Left cardiac atrium (tissue), 4 donors: ENCODE measurements around the gene PUS1. TPM values are rescaled to one million over a fixed set of nuclear protein-coding genes. Genes with fewer than 3 reads are reported as not detected.
A peak's percentile ranks its signal among the peaks of the same experiment; 100 is the strongest.

ENCODE experiments used
- ATAC-seq, 2 donors: fragments of 200-7000 bp; cut with Tn5 transposase; one replicate each; pipeline ENCODE4 v1.9.1; 2020; ENCODE audit warnings: mild to moderate bottlenecking in 2 of 2, moderate library complexity in 2 of 2
- DNase-seq: peaks from one replicate; pipeline ENCODE4 v3.0.0-alpha.2; 2020
- intact Hi-C, 2 donors: fragments of 100-400 bp; cut with DNase I; formaldehyde crosslinking; loops; one replicate each; pipeline versions ENCODE4 v1.14.1 to v1.15.1; 2022 to 2023
- total RNA-seq, 2 donors: library from RNA; stranded (reverse); fragmentation: NEBNext Ultra II Directional; extraction: Animal tissue kit (Norgen Biotek cat#: 25700); gene quantifications; one replicate each; pipeline ENCODE4 v1.2.1, GENCODE V29; 2021
- donor health status: DM: no; HTN: yes; CAD: no.
- donor health status: DM: no; HTN: yes; CAD: no; lungs with severe emphysema.
- donor health status: DM: yes; HTN: yes; CAD: no.
- donor health status: Dilated cardiomyopathy.

Gene PUS1
- total RNA-seq, 2 donors from 2014 or later: 7.7 to 19.2 TPM

DNA sequence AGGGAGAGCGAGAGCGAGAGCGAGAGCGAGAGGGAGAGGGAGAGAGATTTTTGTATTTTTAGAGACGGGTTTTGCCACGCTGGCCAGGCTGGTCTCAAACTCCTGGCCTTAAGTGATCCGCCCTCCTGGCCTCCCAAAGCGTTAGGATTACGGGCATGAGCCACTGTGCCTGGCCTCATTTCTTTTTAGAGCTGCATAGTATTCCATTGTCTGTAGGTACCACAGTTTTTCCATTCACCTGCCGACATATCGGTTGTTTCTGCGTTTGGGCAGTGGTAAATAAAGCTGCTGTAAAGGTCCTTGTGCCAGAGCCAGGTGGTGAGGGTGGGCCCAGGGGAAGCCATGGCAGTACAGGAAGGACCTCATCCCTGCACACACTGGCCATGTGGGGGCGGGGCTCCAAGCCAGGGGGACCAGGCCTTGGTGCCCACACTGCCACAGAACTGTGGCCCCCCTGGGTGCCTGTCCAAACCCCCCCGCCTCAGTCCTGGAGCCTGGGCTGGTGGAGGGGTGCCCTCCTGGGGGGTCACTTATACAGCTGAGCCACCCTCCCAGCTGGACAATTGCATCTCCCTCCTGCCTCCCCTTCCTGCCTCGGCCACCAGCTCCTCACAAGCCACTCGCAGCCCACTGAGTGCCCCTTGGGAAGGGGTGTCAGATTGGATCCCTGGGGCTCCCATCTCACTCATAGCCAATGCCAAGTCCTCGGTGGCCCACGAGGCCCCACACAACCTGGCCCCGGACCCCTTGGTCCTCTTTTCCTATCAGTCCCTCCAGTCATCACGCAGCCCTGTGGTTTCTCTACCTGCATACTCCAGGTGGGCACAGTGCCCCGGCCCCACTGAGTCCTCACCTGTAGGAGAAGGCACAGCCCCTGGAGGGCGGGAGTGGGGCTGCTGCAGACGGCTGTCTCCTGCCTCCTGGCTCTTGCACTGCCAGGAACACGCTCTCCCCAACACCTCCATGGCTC lies 1.7 kb upstream of the PUS1 start:
- DNase-seq (peak; percentile 25), ATAC-seq (no peak)
- intact Hi-C loops: no loop called here

DNA sequence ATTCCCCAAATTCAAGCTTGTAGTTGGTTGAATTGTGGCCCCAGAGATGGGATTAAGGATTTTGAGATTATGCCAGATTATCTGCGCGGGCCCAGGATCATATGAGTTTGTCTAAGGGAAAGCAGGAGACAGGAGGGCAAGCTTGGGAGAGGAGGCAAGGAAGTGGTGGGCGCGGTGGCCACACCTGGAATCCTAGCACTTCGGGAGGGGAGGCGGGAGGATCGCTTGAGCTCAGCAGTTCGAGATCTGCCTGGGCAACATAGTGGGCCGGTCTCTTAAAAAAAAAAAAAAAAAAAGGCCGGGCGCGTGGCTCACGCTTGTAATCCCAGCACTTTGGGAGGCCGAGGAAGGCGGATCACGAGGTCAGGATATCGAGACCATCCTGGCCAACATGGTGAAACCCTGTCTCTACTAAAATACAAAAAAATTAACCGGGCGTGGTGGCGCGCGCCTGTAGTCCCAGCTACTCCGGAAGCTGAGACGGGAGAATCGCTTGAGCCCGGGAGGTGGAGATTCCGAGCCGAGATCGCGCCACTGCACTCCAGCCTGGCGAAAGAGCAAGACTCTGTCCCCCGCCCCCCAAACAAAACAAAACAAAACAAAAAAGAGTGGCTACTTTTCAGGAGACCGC lies 881 bp upstream of the PUS1 start:
- DNase-seq: no peak
- intact Hi-C loops: no loop called here
- ATAC-seq: peak; percentile 13

DNA sequence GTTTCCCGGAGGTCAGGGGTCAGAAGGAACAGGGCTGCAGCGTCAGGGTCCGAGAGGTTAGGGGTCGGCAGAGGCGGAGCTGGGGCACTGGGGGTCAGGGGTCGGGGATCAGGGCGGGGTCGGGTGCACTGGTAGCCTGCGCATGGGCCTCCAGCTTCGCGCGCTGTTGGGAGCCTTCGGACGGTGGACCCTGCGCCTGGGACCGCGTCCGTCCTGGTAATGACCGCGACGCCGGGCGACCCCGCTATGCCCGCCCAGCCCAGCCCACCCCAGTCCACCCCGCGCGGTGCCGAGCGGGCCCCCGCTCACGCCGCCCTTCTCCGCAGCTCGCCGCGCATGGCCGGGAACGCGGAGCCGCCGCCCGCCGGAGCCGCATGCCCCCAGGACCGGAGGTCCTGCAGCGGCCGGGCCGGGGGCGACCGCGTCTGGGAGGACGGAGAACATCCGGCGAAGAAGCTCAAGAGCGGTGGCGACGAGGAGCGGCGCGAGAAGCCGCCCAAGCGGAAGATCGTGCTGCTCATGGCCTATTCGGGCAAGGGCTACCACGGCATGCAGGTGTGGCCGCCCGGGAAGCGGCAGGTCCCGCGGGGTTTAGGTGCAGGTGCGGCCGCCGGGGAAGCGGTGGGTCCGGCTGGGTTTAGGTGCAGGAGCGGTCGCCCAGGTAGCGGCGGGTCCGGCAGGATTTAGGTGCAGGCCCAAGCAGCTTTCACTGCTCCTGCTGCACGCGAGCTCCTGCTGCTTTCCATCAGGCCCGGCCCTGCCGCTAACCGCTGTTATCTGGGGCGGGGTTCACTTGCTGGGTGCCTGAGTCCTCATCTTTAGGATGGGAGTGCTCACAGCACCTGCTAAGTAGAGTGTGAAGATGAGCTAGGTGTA lies 743 bp downstream of the PUS1 start:
- DNase-seq (no peak), ATAC-seq (peak; percentile 2 to 14)
- intact Hi-C loops: no loop called here

DNA sequence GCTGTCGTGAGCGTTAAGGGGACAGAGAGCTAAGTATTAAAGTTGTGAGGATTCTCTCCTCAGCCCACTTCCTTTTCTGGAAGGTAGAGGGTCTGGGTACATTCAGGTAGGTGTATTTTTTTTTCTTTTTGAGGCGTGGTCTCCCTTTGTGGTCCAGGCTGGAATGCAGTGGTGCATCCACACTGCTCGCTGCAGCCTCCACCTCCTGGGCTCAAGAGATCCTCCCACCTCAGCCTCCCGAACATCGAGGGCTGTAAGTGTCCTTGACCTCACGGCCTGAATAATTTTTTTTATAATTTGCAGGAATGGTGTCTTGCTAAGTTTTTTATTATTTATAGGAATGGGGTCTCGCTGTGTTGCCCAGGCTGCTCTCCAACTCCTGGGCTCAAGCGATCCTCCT lies 1.4 kb downstream of the PUS1 start:
- intact Hi-C loops: no loop called here
- ATAC-seq (no peak), DNase-seq (no peak)

DNA sequence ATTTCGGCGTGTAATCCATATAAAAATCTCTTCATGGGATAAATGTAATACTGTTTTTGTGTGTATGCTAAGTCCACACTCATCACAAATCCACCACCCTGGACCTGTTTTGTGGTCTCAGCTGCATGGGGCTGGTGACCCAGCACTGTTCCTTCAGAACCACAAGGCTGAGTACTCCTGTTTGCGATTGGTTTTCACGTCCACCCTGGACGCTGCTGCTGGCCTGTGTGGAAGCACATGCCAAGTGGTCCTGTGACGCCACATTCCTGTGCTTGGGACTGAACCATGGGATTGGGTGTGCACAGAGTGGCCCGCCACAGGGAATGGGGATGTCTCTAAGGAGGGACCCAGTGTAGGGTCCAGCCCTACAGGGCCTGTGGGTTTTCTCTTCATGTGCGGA lies 4.3 kb downstream of the PUS1 start:
- DNase-seq: no peak
- ATAC-seq: no peak
- intact Hi-C loops: no loop called here

DNA sequence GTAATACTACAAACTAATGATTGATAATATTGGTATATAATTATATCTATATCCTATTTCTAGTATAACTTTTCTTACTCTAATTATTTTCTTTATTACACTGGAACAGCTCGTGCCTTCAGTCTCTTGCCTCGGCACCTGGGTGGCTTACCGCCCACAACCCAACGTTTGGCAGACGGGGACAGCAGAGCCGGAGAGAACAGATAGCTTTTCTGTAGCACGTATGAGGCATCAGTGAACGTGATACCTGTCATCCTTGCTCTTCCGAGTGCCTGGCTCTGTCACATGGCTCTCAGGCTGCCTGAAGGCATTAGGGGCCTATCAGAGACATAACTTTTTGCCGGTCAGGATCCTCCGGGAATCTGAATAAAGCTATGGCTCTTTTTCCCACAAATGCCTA lies 5.5 kb downstream of the PUS1 start:
- DNase-seq (no peak), ATAC-seq (no peak)
- intact Hi-C loops: no loop called here

DNA sequence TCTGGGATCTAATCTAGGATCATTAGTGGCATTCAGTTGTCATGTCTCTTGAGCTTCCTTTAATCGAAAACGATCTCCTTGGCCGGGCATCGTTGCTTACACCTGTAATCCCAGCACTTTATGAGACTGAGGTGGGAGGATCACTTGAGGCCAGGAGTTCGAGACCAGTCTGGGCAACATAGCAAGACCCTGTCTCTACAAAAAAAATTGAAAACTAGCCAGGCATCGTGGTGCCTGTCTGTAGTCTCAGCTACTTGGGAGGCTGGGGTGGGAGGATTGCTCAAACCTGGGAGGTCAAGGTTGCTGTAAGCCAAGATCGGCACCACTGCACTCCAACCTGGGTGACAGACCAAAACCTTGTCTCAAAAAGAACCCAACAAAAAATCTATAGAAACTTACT lies 9.0 kb downstream of the PUS1 start:
- ATAC-seq (no peak), DNase-seq (peak; percentile 3)
- intact Hi-C loops: no loop called here

DNA sequence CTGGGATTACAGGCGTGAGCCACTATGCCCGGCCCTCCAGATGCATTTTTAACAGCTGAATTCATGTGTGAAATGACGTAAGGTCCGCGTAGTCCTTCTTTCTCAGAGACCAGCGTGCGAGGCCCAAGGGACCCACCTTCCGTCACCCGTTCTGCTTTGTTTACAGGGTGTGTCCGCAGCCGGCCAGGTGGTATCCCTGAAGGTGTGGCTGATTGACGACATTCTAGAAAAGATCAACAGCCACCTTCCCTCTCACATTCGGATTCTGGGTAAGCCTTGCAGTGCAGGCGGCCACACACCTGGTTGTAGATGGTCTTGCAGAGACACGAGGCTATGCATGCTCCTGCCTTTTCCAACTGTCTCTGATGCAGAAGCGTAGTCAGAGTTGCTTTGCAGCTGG lies 9.9 kb downstream of the PUS1 start:
- DNase-seq (peak; percentile 11), ATAC-seq (no peak)
- intact Hi-C loops: no loop called here

DNA sequence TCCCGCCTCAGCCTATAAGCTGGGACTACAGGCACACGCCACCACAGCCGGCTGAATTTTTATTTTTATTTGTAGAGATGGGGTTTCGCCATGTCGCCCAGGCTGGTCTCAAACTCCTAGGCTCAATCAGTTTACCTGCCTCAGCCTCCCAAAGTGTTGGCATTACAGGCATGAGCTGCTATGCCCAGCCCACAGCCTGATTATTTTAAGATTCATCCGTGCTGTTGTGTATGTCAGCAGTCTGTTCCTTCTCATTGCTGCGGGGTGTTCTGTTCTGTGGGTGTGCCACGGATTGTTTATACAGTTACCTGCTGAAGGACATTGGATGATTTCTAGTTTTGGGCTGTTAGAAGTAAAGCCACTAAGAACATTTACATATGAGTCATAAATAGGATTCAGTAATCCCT lies 11.1 kb downstream of the PUS1 start:
- intact Hi-C loops: loop anchor here in 1 of 2 donors (10.0 kb wide), 1 partner anchor 105 kb away; no protein-coding TSS in a partner anchor
- no peak for DNase-seq
- no peak for ATAC-seq

DNA sequence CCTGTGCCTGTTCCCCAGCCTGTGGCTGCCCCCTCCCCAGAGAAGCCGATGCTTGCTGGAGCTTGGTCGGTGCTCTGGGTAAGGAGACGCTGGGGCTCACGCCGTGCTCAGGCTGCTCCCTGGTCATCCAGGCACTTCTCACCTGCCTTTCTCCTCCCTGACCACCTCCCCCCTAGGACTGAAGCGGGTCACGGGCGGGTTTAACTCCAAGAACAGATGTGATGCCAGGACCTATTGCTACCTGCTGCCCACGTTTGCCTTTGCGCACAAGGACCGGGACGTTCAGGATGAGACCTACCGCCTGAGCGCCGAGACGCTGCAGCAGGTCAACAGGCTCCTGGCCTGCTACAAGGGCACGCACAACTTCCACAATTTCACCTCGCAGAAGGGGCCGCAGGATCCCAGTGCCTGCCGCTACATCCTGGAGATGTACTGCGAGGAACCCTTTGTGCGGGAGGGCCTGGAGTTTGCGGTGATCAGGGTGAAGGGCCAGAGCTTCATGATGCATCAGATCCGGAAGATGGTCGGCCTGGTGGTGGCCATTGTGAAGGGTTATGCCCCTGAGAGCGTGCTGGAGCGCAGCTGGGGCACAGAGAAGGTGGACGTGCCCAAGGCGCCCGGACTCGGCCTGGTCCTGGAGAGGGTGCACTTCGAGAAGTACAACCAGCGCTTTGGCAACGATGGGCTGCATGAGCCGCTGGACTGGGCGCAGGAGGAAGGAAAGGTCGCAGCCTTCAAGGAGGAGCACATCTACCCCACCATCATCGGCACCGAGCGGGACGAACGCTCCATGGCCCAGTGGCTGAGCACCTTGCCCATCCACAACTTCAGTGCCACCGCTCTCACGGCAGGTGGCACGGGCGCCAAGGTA lies 12.3 kb downstream of the PUS1 start:
- peak; percentile 20 for DNase-seq
- ATAC-seq: no peak
- intact Hi-C loops: loop anchor here in 1 of 2 donors (10.0 kb wide), 1 partner anchor 107 kb away; no protein-coding TSS in a partner anchor

DNA sequence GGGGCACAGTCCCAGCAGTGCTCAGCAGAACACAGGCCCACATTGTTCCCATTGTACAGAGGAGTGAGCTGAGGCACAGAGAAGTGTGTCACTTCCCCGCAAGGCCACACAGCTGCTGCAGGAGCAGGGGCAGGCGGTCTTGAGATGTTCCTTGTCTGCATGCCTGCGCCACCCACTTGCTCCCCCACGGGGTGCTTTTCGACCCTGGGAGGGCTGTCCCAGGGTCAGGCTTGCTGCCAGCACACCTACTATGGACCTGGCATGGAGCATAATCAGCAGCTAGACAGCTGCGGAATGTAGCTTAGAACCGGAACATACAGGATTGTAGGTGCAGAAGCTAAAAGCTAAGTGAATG lies 12.9 kb downstream of the PUS1 start:
- DNase-seq (peak; percentile 6), ATAC-seq (no peak)
- intact Hi-C loops: loop anchor here in 1 of 2 donors (10.0 kb wide), 1 partner anchor 107 kb away; no protein-coding TSS in a partner anchor

DNA sequence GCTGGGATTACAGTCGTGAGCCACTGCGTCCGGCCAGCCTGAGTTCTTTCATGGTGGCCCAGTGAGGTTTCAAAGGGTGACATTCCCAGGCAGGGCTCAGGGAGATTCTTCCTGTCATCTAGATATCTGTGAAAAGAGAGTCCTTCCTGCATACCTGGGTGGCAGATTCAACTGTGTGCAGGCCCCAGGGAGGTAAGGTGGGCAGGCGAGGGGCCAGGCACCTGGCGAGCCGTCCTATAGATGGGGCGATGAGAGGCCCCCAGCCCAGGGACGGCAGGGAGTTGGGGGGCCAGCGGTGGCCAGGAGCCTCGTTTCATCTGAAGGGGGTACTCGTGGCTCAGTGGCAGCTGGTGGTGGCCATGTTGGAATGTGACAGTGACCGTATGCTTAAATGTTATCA lies 13.6 kb downstream of the PUS1 start:
- intact Hi-C loops: loop anchor here in 1 of 2 donors (10.0 kb wide), 1 partner anchor 108 kb away; no protein-coding TSS in a partner anchor
- DNase-seq (peak; percentile 6), ATAC-seq (no peak)

DNA sequence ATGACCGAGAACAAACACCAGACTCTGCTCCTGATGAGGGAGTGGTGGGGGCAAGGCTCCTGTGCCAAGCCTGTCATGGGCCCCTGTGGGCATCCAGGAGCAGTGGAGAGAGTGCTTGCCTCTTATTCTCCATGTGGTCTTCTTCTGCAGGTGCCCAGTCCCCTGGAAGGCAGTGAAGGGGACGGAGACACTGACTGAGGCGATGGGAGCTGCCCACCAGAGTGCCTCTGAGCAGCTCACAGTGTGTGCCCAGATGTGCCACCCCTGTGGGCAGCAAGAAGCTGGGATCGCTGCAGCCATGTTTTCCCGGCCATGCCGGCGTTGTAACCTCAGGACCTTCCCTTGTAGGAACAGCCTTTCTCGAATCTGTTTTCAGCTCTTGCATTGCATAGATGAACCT lies 14.3 kb downstream of the PUS1 start:
- DNase-seq (peak; percentile 14), ATAC-seq (no peak)
- intact Hi-C loops: loop anchor here in 1 of 2 donors (10.0 kb wide), 1 partner anchor 109 kb away; no protein-coding TSS in a partner anchor

DNA sequence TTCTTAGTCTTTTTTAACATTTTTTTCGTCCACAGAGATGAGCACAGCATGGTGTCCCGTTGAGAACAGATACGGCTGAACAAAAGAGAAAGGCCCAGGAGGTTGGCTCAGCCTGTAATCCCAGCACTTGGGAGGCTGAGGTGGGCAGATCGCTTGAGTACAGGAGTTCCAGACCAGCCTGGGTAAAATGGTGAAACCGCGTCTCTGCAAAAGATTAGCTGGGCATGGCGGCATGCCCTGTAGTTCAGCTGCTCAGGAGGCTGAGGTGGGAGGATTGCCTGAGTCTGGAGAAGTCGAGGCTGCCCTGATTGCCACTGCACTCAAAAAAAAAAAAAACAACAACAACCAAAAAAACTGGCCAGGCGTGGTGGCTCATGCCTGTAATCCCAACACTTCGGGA lies 14.8 kb downstream of the PUS1 start:
- DNase-seq (peak; percentile 2), ATAC-seq (no peak)
- intact Hi-C loops: loop anchor here in 1 of 2 donors (10.0 kb wide), 1 partner anchor 109 kb away; no protein-coding TSS in a partner anchor

DNA sequence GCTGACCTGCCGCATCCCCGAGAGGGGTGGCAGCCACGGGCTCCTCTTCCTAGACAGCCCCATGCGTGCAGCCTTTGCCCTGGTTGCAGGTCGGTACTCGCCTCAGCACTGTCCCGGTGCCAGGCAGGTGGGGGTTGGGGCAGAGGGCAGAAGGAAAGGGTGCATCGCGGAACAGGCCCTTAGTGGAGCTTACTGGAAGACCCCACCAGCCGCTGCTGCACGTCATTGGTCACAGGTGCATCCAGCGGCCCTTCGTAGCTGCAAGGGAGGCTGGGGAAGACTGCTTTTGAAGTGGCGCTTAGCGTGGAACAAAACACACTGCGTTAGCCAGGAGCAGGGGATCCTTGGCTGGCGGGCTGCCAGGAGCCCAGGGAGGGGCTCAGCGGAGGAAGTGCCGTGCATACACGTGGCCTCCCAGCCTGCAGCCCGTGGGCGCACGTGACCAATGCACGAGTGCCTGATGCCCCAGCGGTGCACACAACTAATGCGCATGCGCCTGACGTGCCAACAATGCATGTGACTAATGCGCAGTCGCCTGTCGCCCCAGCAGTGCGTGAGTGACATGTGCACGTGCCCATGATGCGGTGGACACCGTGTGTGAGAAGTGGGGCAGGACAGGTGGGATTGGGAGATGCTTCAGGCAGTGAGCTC lies 15.7 kb downstream of the PUS1 start:
- intact Hi-C loops: loop anchor here (5.0 to 10.0 kb wide), 2 partner anchors 47 to 110 kb away; no protein-coding TSS in a partner anchor
- DNase-seq: peak; percentile 22
- ATAC-seq: no peak

DNA sequence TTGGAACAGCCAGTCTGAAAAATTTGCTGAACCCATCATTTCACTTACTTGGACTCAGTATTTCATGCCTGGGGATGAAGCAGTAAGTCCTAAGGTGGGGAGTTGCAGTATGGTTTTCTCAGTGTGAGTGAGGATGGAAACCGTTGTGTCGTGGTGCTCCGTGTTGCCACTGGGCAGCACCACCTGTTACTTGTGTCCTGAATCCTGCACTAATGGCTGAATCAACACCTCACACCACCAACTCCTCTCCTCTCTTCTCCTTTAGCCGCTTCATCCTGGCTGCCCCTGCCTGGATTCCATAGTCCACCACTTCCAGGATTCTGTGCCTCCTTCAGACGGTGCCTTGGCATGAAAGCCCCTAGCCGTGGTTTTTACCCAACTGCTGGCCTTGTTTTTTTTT lies 17.7 kb downstream of the PUS1 start:
- no peak for DNase-seq
- intact Hi-C loops: loop anchor here (5.0 to 10.0 kb wide), 2 partner anchors 49 to 112 kb away; no protein-coding TSS in a partner anchor

DNA sequence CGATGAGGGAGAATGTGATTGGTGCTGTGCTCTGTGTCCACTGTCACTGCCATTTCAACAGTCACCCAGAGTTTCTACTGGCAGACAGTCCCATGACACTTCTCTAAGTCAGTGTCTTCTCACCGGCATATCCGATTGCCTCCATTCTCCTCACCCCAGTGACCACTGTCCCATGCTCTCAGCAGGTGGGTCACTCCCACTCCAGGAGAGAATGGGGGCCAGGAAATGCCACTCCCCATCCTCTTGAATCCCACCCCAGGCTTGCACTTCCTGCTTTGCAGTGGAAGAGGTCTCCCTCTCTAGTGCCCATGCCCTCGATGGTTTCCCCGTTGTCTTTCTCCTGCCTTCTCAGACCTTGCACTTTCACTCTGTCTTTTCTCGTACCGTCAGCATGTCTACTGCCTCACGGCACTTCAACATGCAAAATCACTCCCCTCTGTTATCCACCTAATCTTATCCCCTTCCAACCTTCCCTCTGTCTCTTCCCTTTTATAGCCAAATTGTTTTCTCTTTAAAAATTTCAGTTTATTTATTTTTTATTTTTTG lies 18.5 kb downstream of the PUS1 start:
- intact Hi-C loops: loop anchor here (5.0 to 10.0 kb wide), 2 partner anchors 50 to 113 kb away; no protein-coding TSS in a partner anchor
- DNase-seq: peak; percentile 20
- no peak for ATAC-seq

More for the DNA sequence above, 17.7 kb downstream of the PUS1 start:
- no peak for ATAC-seq
